ENCODE results near the gene DMPK.
"Not testable (repeated sequence)": the region's sequence is repeated elsewhere in the genome, so short reads cannot be mapped to it uniquely, and the experiment has no call there.

DMPK gene

DNA sequence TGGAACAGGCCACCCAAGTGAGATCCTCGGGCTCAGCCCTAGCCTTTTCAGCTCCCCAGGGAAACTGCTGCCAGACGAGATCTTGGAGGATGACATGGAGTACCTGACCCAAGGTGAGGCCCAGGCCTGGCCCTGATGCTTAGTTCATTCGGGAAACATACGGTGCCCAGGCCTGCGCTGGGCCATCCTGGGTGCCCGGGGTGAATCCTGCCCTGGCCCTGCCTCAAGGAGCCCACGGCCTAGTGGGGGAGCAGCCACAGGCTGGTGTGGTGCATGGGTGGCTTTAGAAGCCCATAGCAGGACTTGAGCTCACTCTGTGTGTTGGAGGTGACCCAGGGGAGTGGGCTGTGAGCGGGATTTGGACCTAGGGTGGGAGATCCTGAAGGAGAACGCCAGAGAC lies 23.4 kb downstream of the DMPK start:
- no peak overlapping the region for H3K4me3 ChIP-seq (ENCODE audit: low read depth, low read length)
- no peak for DNase-seq (ENCODE audit: low read depth)
- TF ChIP-seq, protein P1, sequence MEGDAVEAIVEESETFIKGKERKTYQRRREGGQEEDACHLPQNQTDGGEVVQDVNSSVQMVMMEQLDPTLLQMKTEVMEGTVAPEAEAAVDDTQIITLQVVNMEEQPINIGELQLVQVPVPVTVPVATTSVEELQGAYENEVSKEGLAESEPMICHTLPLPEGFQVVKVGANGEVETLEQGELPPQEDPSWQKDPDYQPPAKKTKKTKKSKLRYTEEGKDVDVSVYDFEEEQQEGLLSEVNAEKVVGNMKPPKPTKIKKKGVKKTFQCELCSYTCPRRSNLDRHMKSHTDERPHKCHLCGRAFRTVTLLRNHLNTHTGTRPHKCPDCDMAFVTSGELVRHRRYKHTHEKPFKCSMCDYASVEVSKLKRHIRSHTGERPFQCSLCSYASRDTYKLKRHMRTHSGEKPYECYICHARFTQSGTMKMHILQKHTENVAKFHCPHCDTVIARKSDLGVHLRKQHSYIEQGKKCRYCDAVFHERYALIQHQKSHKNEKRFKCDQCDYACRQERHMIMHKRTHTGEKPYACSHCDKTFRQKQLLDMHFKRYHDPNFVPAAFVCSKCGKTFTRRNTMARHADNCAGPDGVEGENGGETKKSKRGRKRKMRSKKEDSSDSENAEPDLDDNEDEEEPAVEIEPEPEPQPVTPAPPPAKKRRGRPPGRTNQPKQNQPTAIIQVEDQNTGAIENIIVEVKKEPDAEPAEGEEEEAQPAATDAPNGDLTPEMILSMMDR (IDR thresholded peaks at IDR 0.05; ENCODE audit: insufficient read depth, low read depth, low read length, missing control alignments), result no peak

DNA sequence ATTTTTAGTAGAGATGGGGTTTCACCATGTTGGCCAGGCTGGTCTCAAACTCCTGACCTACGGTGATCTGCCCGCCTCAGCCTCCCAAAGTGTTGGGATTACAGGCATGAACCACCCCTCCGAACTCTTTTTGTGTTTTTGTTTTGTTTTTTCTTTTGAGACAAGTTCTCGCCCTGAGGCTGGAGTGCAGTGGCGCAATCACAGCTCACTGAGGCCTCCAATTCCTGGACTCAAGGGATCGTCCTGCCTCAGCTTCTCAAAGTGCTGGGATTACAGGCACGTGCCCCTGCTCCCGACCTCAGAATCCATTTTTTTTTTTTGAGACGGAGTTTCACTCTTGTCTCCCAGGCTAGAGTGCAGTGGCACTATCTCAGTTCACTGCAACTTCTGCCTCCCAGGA lies 24.6 kb downstream of the DMPK start:
- TF ChIP-seq, protein P1 (IDR thresholded peaks at IDR 0.05; ENCODE audit: insufficient read depth, low read depth, low read length, missing control alignments), result no peak
- DNase-seq (ENCODE audit: low read depth), result no peak
- no peak overlapping the region for H3K4me3 ChIP-seq (ENCODE audit: low read depth, low read length)

DNA sequence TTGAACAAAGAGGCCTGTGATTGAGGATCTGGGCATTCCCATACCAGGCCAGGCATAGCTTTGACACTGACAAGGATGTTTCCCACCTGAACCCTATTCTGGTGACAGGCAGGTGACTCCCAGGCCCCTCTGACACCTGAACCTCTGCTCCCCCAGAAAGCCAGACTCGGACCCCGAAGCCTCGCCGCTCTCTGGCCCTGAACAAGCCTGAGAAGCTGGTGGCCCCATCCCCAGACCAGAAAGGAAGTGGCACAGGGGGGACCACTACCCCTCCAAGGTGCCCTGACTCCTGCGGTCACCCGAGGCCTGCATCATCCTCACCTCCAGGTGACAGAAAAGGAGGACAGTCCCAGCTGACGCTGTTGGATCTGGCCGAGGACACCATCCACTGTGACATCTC lies 28.0 kb downstream of the DMPK start:
- no peak for DNase-seq (ENCODE audit: low read depth)
- TF ChIP-seq, protein P1 (IDR thresholded peaks at IDR 0.05; ENCODE audit: insufficient read depth, low read depth, low read length, missing control alignments), result no peak
- no peak overlapping the region for H3K4me3 ChIP-seq (ENCODE audit: low read depth, low read length)

DNA sequence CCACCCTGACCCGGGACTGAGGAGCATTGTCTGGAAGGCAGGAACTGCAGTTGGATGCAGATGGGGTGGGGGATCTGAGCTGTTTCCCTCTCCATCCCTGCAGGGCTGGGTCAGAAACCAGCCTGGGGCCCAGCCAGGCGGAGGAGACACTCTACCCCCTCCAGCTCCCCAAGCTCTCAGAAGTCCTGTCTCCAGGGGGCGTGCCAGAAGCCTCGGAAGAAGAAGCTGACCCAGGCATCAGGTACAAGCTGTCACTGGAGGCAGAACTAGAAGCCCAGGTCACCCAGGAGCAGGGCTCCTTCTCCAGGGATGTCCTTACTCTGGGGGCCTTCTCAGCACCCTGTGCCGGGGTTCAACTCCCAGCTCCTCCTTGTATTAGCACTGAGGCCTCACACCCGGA lies 28.7 kb downstream of the DMPK start:
- TF ChIP-seq, protein P1 (IDR thresholded peaks at IDR 0.05; ENCODE audit: insufficient read depth, low read depth, low read length, missing control alignments), result no peak
- no peak for DNase-seq (ENCODE audit: low read depth)
- H3K4me3 ChIP-seq (ENCODE audit: low read depth, low read length), result no peak overlapping the region

DNA sequence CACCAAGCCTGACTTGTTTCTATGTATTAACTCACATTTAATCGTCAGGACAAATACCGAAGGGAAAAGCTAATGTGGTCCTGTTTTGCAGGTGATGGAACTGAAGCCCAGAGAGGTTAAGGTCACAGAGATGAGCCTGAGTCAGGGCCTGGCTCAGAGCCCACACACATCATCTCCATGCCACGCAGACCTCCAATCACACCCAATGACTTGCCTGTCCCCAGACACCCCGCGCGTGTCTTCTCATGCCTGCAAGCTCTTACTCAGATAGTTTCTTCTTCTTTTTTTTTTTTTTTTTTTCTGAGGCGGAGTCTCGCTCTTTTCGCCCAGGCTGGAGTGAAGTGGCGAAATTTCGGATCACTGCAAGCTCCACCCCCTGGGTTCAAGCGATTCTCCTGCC lies 29.7 kb downstream of the DMPK start:
- no peak overlapping the region for H3K4me3 ChIP-seq (ENCODE audit: low read depth, low read length)
- TF ChIP-seq, protein P1 (IDR thresholded peaks at IDR 0.05; ENCODE audit: insufficient read depth, low read depth, low read length, missing control alignments), result no peak
- no peak for DNase-seq (ENCODE audit: low read depth)

GRCh38 chr19:45751483-45751882 lies 30.8 kb downstream of the DMPK start:
- H3K4me3 ChIP-seq (ENCODE audit: low read depth, low read length); DNase-seq (ENCODE audit: low read depth): not testable (repeated sequence)

DNA sequence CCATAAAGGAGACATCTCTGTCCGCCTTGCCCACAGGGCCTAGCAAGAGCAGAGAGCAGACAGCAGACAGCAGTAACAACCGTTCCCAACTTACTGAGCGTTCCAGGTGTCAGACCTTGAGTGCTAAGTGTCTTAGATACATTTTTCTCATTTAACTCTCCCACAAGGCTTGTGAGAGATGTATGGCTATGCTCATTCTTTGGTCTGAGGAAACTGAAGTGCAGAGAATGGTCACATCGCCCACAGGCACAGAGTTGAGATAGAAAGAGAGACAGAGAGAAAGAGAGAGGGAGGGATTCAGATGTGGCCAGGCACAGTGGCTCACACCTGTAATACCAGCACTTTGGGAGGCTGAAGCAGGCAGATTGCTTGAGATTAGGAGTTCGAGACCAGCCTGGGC lies 34.8 kb downstream of the DMPK start:
- H3K4me3 ChIP-seq (ENCODE audit: low read depth, low read length), result no peak overlapping the region
- TF ChIP-seq, protein P1 (IDR thresholded peaks at IDR 0.05; ENCODE audit: insufficient read depth, low read depth, low read length, missing control alignments), result no peak
- no peak for DNase-seq (ENCODE audit: low read depth)

GRCh38 chr19:45746866-45747265 lies 35.4 kb downstream of the DMPK start:
- no peak overlapping the region for H3K4me3 ChIP-seq (ENCODE audit: low read depth, low read length)
- TF ChIP-seq, protein P1 (IDR thresholded peaks at IDR 0.05; ENCODE audit: insufficient read depth, low read depth, low read length, missing control alignments), result no peak
- no peak for DNase-seq (ENCODE audit: low read depth)

Data from GM12865 (cell line).